Small intestine (tissue), 7 donors: Measurements from ENCODE around the gene CENPB. TPM values are rescaled to one million over a fixed set of nuclear protein-coding genes. Genes with fewer than 3 reads are reported as not detected.

ENCODE experiments used
- DNase-seq, 2 donors: peaks; one replicate each; pipeline versions ENCODE4 v3.0.0 to v3.0.0-alpha.2; 2013
- FAIRE-seq: peaks from 2 replicates; lab custom pipeline; 2012; peaks lifted over from hg19 to GRCh38; lab: Jason Lieb, UNC
- H3K27ac ChIP-seq, 3 donors: one replicate each; pipeline ENCODE4 v1.5.1; 2013; ENCODE audit warnings: low read length in 2 of 3, mild to moderate bottlenecking in 2 of 3, control low read depth in 1 of 3, inconsistent platforms in 1 of 3, low read depth in 1 of 3, moderate library complexity in 1 of 3
- H3K27me3 ChIP-seq, 3 donors: one replicate each; pipeline ENCODE4 v1.6.1; 2013; ENCODE audit warnings: low read length in 3 of 3, inconsistent platforms in 1 of 3; ENCODE audit not compliant: control insufficient read depth in 3 of 3, insufficient read depth in 3 of 3
- H3K36me3 ChIP-seq, 3 donors: one replicate each; pipeline ENCODE4 v1.6.1; 2013; ENCODE audit warnings: low read length in 3 of 3, inconsistent platforms in 1 of 3, low read depth in 1 of 3, mild to moderate bottlenecking in 1 of 3, moderate library complexity in 1 of 3; ENCODE audit not compliant: control insufficient read depth in 3 of 3, insufficient read depth in 2 of 3
- H3K4me1 ChIP-seq, 3 donors: one replicate each; pipeline ENCODE4 v1.6.1; 2013; ENCODE audit warnings: low read length in 2 of 3, inconsistent platforms in 1 of 3, low read depth in 1 of 3, mild to moderate bottlenecking in 1 of 3, moderate library complexity in 1 of 3; ENCODE audit not compliant: control insufficient read depth in 3 of 3, insufficient read depth in 2 of 3
- H3K4me3 ChIP-seq, 3 donors: one replicate each; pipeline ENCODE4 v1.5.1; 2013; ENCODE audit warnings: low read length in 3 of 3, control low read depth in 1 of 3, inconsistent platforms in 1 of 3, low read depth in 1 of 3, mild to moderate bottlenecking in 1 of 3, moderate library complexity in 1 of 3
- H3K9me3 ChIP-seq, 2 donors: one replicate each; pipeline ENCODE4 v1.6.1; 2013; ENCODE audit warnings: low read depth in 1 of 2, low read length in 1 of 2; ENCODE audit not compliant: control insufficient read depth in 2 of 2, insufficient read depth in 1 of 2
- WGBS, 3 donors: extraction: QIAGEN DNeasy Blood & Tissue Kit; methylation state at CpG; one replicate each; pipeline ENCODE4 v1.1.7; 2013; 5-methylcytosine and 5-hydroxymethylcytosine counted together
- polyA plus RNA-seq, 4 donors: library from polyadenylated mRNA; stranded (reverse) in 3 of 4; unstranded in 1 of 4; fragments of 200-250 nt in 3 of 4; fragments of 120-200 nt in 1 of 4; gene quantifications; one replicate each; pipeline versions ENCODE4 v1.2.1 to v1.2.3, GENCODE V29; 2013
- donor health status: healthy with polysubstance abuse.
- donor health status: control.
- donor health status: control.
- donor health status: Bipolar disorder and iron deficiency.
- donor health status: healthy.

CENPB gene
- polyA plus RNA-seq, 4 donors: 54.7 to 73.2 (median 60.5) TPM

DNA sequence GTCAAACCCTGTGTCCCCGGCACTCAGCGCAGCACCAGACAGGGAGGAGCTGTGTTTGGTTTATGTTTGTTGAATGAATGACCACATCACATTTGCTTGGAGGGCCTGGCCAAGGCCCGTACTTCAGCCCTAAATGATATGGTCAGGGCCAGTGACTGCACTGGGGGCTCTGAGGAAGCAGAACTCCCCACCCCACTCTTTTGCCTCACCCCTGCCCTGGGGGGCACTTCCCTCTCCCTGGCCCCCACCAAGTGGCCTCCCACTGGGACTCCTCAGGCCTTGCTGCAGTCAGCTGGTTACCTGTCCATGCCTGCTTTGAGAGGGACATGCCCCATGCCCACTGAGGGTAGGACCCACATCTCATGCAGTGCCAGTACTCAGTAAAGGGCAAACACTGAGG is 21.9 kb downstream of the CENPB start:
- Histone ChIP-seq H3K9me3 (no peaks in the 10 kb centered on the region), H3K36me3 (peaks cover 0 to 24% (median 0%) of the 10 kb centered on the region in 3 donors), H3K4me1 (peaks cover 0 to 31% (median 1%) of the 10 kb centered on the region in 3 donors), H3K4me3 (no peak overlapping the region), H3K27me3 (no peaks in the 10 kb centered on the region), H3K27ac (no peak overlapping the region)
- FAIRE-seq: no peak
- no peak for DNase-seq
- 82 to 97% (median 89%) methylated on average over 3 of the region's 3 CpGs for WGBS, 3 donors

DNA sequence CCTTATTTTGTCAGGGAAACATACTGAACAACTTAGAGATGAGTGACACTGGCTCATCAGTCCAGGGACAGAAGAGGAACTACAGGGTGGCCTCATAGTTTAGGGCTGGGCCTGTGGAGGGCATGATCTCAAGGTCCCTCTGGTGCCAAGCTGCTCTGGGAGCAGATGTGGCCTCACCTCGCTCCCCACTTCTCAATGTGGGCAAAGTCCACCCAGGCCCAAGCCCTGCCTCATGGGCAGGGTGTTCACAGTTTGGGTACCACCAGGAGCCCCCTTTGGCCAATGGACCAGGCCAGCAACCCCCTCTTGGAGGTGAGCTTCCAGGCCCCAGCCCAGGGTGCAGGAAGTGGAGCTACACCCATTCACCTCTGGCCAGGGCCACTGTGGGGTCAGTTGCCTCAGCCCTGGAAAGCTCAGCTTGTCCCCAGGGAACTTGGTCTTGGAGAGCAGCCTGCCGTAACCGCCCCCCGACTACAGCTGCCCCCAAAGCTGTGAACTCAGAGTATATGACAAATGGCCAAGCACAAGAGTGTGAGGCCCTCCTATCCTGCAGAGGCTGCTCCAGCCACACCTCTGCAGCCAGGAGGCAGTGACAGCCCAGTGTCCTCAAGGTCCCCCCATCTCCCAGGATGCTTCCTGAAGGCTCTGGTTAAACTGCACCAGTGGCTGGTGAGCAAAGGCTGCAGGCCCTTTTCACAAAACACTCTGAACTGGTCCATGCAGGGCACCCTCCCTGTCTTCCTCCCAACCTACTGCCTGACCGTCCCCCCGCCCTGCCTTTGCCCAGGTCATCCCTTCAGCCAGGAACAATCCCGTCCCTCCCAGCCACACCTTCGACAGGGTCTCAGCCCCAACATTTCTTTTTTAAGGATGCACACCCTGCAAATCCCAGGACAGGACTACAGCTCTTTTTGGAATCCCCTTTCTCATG is 22.6 kb downstream of the CENPB start:
- FAIRE-seq (no peak), DNase-seq (peak in 1 of 2 donors; percentile 44)
- Histone ChIP-seq H3K36me3 (peaks cover 0 to 31% (median 0%) of the 10 kb centered on the region in 3 donors), H3K27me3 (no peaks in the 10 kb centered on the region), H3K4me1 (peaks cover 0 to 31% (median 1%) of the 10 kb centered on the region in 3 donors), H3K27ac (no peak overlapping the region), H3K4me3 (no peak overlapping the region), H3K9me3 (no peaks in the 10 kb centered on the region)
- WGBS, 3 donors: 79 to 87% (median 83%) methylated on average over 8 of the region's 8 CpGs

GRCh38 chr20:3760655-3761348 is 25.7 kb downstream of the CENPB start:
- DNase-seq (no peak), FAIRE-seq (no peak)
- peaks cover 0 to 51% (median 0%) of the 10 kb centered on the region in 3 donors for H3K36me3 ChIP-seq
- no peaks in the 10 kb centered on the region for H3K27me3 ChIP-seq
- WGBS, 3 donors: 73 to 88% (median 84%) methylated on average over 10 of the region's 10 CpGs
- H3K27ac ChIP-seq: no peak overlapping the region
- H3K4me3 ChIP-seq: no peak overlapping the region
- H3K9me3 ChIP-seq: no peaks in the 10 kb centered on the region
- peaks cover 0 to 14% (median 0%) of the 10 kb centered on the region in 3 donors for H3K4me1 ChIP-seq

GRCh38 chr20:3759884-3760283 is 26.7 kb downstream of the CENPB start:
- Histone ChIP-seq H3K36me3 (peaks cover 0 to 52% (median 0%) of the 10 kb centered on the region in 3 donors), H3K27ac (no peak overlapping the region), H3K4me1 (peaks cover 0 to 7% (median 0%) of the 10 kb centered on the region in 3 donors), H3K4me3 (no peak overlapping the region), H3K9me3 (no peaks in the 10 kb centered on the region), H3K27me3 (no peaks in the 10 kb centered on the region)
- no peak for DNase-seq
- FAIRE-seq: no peak
- 94 to 96% (median 94%) methylated on average over 11 of the region's 11 CpGs for WGBS, 3 donors

- DNase-seq: no peak
- Histone ChIP-seq H3K27ac (no peak overlapping the region), H3K9me3 (no peaks in the 10 kb centered on the region), H3K4me3 (no peak overlapping the region), H3K36me3 (peaks cover 0 to 57% (median 0%) of the 10 kb centered on the region in 3 donors), H3K27me3 (no peaks in the 10 kb centered on the region), H3K4me1 (peaks cover 0 to 7% (median 0%) of the 10 kb centered on the region in 3 donors)
- no peak for FAIRE-seq
- 82 to 92% (median 85%) methylated on average over 10 to 11 of the region's 11 CpGs for WGBS, 3 donors
Measured at GRCh38 chr20:3759316-3759823, 27.2 kb downstream of the CENPB start.

GRCh38 chr20:3758566-3758965 is 28.0 kb downstream of the CENPB start:
- H3K4me1 ChIP-seq: peaks cover 0 to 1% (median 0%) of the 10 kb centered on the region in 3 donors
- no peaks in the 10 kb centered on the region for H3K27me3 ChIP-seq
- no peak overlapping the region for H3K27ac ChIP-seq
- WGBS, 3 donors: 86 to 95% (median 91%) methylated on average over 11 of the region's 11 CpGs
- H3K4me3 ChIP-seq: no peak overlapping the region
- no peak for DNase-seq
- peaks cover 0 to 59% (median 0%) of the 10 kb centered on the region in 3 donors for H3K36me3 ChIP-seq
- FAIRE-seq: no peak
- no peaks in the 10 kb centered on the region for H3K9me3 ChIP-seq

DNA sequence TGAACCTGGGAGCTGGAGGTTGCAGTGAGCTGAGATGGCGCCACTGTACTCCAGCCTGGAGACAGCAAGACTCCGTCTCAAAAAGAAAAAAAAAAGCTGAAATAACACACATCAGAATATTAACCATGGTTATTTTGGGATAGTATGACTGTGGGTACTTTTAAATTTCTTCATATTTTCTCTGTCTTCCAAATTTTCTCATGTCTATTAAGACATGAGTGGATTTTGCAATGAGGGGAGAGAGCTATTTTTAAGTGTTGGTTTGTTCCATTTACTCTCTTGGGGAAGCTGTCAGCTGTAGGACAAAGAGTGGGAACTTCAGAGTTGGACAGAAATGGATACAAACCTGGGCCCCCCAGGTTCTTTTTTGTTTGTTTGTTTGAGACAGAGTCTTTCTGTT is 29.3 kb downstream of the CENPB start:
- H3K27ac ChIP-seq: no peak overlapping the region
- H3K4me1 ChIP-seq: peaks cover 0 to 5% (median 0%) of the 10 kb centered on the region in 3 donors
- no peak for DNase-seq

More for the DNA sequence above, 29.3 kb downstream of the CENPB start:
- peaks cover 0 to 60% (median 0%) of the 10 kb centered on the region in 3 donors for H3K36me3 ChIP-seq
- no peaks in the 10 kb centered on the region for H3K9me3 ChIP-seq
- no peak for FAIRE-seq
- H3K27me3 ChIP-seq: no peaks in the 10 kb centered on the region
- 92 to 97% (median 95%) methylated on average over 2 of the region's 2 CpGs for WGBS, 3 donors
- H3K4me3 ChIP-seq: no peak overlapping the region
